ENCODE measurements around the gene BAIAP2L1.
A peak's percentile ranks its signal among the peaks of the same experiment; 100 is the strongest.

BAIAP2L1 gene

DNA sequence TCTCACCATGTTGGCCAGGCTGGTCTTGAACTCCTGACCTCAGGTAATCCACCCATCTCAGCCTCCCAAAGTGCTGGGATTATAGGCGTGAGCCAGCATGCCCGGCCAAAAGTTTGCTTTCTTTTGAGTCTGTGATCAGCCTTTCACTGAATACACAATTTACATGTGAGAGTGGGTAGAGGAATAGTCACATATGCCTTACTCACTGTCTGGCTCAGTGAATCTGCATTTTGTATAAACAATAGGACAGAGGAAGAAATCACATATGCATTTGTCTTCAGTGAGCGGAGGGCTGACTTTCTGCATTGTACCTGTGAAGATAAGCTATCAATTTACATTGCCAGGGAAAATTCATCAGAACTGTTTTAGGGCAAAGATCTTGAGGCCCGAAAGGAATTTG is 146.4 kb downstream of the BAIAP2L1 start:
- H3K27ac ChIP-seq: no peak overlapping the region
- no peak for TF ChIP-seq ZFX (IDR thresholded peaks at IDR 0.05)
- TF ChIP-seq, protein P1, sequence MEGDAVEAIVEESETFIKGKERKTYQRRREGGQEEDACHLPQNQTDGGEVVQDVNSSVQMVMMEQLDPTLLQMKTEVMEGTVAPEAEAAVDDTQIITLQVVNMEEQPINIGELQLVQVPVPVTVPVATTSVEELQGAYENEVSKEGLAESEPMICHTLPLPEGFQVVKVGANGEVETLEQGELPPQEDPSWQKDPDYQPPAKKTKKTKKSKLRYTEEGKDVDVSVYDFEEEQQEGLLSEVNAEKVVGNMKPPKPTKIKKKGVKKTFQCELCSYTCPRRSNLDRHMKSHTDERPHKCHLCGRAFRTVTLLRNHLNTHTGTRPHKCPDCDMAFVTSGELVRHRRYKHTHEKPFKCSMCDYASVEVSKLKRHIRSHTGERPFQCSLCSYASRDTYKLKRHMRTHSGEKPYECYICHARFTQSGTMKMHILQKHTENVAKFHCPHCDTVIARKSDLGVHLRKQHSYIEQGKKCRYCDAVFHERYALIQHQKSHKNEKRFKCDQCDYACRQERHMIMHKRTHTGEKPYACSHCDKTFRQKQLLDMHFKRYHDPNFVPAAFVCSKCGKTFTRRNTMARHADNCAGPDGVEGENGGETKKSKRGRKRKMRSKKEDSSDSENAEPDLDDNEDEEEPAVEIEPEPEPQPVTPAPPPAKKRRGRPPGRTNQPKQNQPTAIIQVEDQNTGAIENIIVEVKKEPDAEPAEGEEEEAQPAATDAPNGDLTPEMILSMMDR (conservative IDR thresholded peaks at IDR 0.05): no peak

DNA sequence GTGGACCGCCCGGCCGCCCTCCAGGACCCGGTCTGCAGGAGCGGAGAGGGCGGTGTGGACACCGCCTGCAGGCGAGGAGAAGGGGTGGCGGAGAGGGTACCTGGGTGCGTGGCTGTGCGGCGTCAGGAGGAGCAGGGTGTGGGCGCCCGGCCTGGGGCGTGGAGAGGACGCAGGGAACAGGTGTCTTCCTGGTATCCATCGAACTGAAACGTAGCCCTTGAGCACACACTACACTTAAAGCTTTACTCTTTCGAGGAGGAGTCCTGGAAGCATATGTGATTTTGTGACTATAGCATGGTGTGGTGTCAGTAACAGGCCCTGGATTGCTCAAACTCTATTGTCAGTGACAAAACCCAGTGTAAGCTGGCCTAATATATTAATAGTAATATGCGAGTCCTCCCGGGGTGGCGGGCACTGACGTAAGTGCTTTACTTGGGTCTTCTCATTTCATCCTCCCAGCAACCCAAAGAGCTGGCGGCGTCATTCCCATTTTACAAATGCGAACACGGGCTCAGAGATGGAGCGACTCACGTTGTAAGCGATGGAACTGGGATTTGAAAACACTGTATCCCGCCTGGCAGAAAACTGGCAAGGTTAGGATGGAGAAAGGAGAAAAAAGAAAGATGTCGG is 148.3 kb downstream of the BAIAP2L1 start:
- peak overlapping the region; percentile 82 for H3K27ac ChIP-seq
- TF ChIP-seq ZFX (IDR thresholded peaks at IDR 0.05): peak; percentile 66; the same call in 1 of the 2 replicates
- TF ChIP-seq, protein P1 (conservative IDR thresholded peaks at IDR 0.05): no peak

GRCh38 chr7:98251601-98252424 is 149.1 kb downstream of the BAIAP2L1 start, which contains the start of gene TECPR1:
TECPR1 (minus strand) TSS chr7:98252232; CDS start chr7:98246146, 6,086 bp downstream.
- TF ChIP-seq, protein P1 (conservative IDR thresholded peaks at IDR 0.05): no peak
- TF ChIP-seq ZFX (IDR thresholded peaks at IDR 0.05): no peak; the same call in 1 of the 2 replicates
- H3K27ac ChIP-seq: peak within 1 kb of the TSS; percentile 82

- H3K27ac ChIP-seq: peak overlapping the region; percentile 82
- TF ChIP-seq, protein P1 (conservative IDR thresholded peaks at IDR 0.05): no peak
Measured at GRCh38 chr7:98251231-98251600, 149.7 kb downstream of the BAIAP2L1 start.

DNA sequence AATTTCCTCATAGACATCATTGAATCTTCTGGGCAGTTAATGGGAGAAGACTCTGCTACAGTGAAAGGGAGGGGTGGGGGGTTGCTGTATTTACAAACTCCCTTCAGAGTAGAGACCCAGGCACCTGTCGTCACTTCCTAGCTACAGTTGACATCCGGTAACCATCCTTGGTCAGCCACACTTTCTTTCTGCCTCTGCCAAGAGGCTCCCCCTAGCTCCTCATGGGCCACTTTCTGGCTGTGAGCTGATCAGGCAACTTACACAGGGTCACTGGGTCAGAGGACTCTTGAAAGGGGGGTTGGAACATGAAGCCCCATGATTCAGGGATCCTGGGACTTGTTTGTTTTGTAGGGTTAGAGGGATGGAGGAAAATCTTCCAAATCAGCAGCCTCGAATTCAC is 150.1 kb downstream of the BAIAP2L1 start:
- H3K27ac ChIP-seq: peak overlapping the region; percentile 82

GRCh38 chr7:98249106-98249505 is 151.8 kb downstream of the BAIAP2L1 start:
- no peak overlapping the region for H3K27ac ChIP-seq
- TF ChIP-seq, protein P1 (conservative IDR thresholded peaks at IDR 0.05): no peak
- TF ChIP-seq ZFX (IDR thresholded peaks at IDR 0.05): no peak

More for the DNA sequence above, 150.1 kb downstream of the BAIAP2L1 start:
- TF ChIP-seq ZFX (IDR thresholded peaks at IDR 0.05): no peak
- TF ChIP-seq, protein P1 (conservative IDR thresholded peaks at IDR 0.05): no peak

- TF ChIP-seq ZFX (IDR thresholded peaks at IDR 0.05): no peak
- TF ChIP-seq, protein P1 (conservative IDR thresholded peaks at IDR 0.05): no peak
- H3K27ac ChIP-seq: no peak overlapping the region
Measured at GRCh38 chr7:98248156-98248555, 152.7 kb downstream of the BAIAP2L1 start.

Data from C4-2B (cell line).